CD4-positive, alpha-beta T cell treated with Interleukin-4 for 1 hour (primary cell): ENCODE data around the gene MTFMT.

ENCODE experiments used
- DNase-seq, 2 donors: peaks; one replicate each; pipeline ENCODE4 v3.0.0-alpha.2; 2020 to 2022

The MTFMT gene

GRCh38 chr15:64981812-64982431 is 47.5 kb downstream of the MTFMT start:
- no peak for DNase-seq

GRCh38 chr15:64979252-64979710 is 50.2 kb downstream of the MTFMT start:
- DNase-seq = no peak

- no peak for DNase-seq
Observed at GRCh38 chr15:64975390-64975789, 54.0 kb downstream of the MTFMT start.

GRCh38 chr15:64970698-64971097 is 58.7 kb downstream of the MTFMT start:
- DNase-seq = no peak

DNA sequence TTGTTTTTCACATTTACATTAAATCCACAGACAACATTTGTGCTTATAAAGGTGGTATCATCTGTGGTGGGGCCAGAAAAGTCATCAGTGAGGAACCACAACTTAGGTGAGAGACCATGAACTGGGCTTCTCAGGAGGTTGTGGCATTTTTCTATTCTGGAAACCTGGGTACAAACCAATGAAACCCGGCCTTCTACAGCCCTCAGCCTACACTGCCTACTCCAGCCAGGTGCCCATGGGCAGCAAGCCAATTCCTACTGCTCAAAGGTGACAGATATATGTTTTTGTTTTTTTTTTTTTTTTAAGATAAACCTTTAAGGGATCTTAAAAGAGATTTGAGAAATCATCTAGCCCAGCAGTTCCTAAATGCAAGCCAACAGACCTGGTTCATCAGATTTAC is 60.0 kb downstream of the MTFMT start:
- no peak for DNase-seq

DNA sequence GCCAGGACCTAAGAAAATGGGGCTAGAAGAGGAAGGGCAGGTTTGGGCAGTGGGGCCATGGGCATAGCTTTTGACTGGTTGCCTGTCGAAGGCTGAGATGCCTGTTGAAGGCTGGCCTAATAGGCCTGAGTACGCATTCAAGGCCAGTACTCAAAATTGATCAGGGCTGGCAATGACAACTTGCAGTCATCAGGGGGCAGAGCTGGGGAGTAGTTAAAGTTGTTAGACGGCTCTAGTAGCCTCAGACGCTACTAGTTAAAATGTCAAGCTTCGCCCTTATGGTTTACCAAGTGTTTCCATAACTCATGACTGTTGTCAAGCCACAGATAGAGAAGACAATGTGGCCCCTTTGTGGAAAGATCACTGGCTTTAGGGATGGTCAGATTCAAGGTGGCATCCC is 68.4 kb downstream of the MTFMT start:
- no peak for DNase-seq

DNA sequence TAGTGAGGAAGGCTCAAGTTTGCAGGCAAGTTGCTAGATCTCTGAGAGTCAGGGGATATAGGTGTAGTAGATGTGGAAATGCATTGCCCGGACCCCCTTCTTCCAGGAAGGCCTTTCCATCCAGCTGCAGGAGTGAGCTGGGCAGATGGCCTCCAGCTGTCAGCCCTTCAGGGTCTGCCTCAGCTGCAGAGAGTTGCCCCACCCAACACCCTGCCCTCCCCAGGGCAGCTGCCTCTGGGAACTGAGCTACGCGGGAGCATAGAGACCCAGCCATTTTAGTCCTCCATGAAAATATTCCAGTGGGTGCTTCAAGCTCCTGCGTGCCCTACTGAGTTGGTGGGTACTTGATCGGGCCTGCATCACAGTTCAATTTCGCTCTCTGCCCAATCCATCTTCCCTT is 69.3 kb downstream of the MTFMT start:
- DNase-seq = no peak

- DNase-seq = no peak
Observed at GRCh38 chr15:64959128-64959527, 70.3 kb downstream of the MTFMT start.

DNA sequence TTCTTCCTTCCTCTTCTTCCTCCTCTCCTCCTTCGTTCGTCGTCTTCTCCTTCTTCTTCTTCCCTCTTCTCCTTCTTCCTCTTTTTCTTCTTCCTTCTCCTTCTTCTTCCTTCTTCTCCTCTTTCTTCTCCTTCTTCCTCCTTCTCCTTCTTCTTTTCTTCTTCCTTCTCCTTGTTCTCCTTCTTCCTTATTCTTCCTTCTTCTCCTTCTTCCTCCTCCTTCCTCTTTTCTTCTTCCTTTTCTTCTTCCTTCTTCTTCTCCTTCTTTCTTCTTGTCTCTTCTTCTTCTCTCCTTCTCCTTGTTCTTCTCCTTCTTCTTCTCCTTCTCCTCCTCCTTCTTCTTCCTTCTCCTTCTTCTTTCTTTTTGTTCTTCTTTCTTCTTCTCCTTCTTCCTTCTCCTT is 75.0 kb downstream of the MTFMT start:
- no peak for DNase-seq

- DNase-seq = no peak
Observed at GRCh38 chr15:64951777-64952418, 77.5 kb downstream of the MTFMT start.
